Sigmoid colon (tissue), 7 donors: ENCODE results near the gene MPHOSPH10. TPM values are rescaled to one million over a fixed set of nuclear protein-coding genes. Genes with fewer than 3 reads are reported as not detected.

Experiments
- DNase-seq: peaks from one replicate; pipeline ENCODE4 v3.0.0-alpha.2; 2019
- H3K27ac ChIP-seq, 4 donors: fragments of 200-600 bp; sonication (generic); one replicate each; pipeline ENCODE4 v1.5.1; 2016 to 2019; ENCODE audit warnings: mild to moderate bottlenecking in 1 of 4
- H3K27me3 ChIP-seq, 3 donors: fragments of 200-600 bp; sonication (generic); one replicate each; pipeline ENCODE4 v1.5.1; 2019; ENCODE audit warnings: mild to moderate bottlenecking in 1 of 3
- H3K36me3 ChIP-seq, 4 donors: fragments of 200-600 bp; sonication (generic); one replicate each; pipeline ENCODE4 v1.5.1; 2016 to 2019
- H3K4me1 ChIP-seq, 4 donors: fragments of 200-600 bp; sonication (generic); one replicate each; pipeline ENCODE4 v1.5.1; 2017 to 2019
- H3K4me3 ChIP-seq, 4 donors: fragments of 200-600 bp; sonication (generic); one replicate each; pipeline ENCODE4 v1.5.1; 2017 to 2019; ENCODE audit warnings: mild to moderate bottlenecking in 2 of 4, moderate library complexity in 1 of 4
- H3K9me3 ChIP-seq, 4 donors: fragments of 200-600 bp in 3 of 4; sonication (generic) in 3 of 4; one replicate each; pipeline versions ENCODE4 v1.5.1 to v1.6.1; 2013 to 2019
- EP300 ChIP-seq, 4 donors: sonication (generic); formaldehyde crosslinking; IDR thresholded peaks; one replicate each; pipeline ENCODE4 v1.6.1; 2017; ENCODE audit warnings: antibody characterized with exemption in 4 of 4
- POLR2A ChIP-seq, 2 donors: fragments of 450-650 bp; IDR thresholded peaks; one replicate each; pipeline ENCODE4 v1.6.1; 2016; ENCODE audit warnings: antibody characterized with exemption in 2 of 2, mild to moderate bottlenecking in 2 of 2, moderate library complexity in 2 of 2
- POLR2AphosphoS5 ChIP-seq, 4 donors: sonication (generic); formaldehyde crosslinking; IDR thresholded peaks; one replicate each; pipeline ENCODE4 v1.6.1; 2017; ENCODE audit warnings: antibody characterized with exemption in 4 of 4
- WGBS, 2 donors: extraction: QIAGEN DNeasy Blood & Tissue Kit; methylation state at CpG; one replicate each; pipeline ENCODE4 v1.1.7; 2013; 5-methylcytosine and 5-hydroxymethylcytosine counted together
- intact Hi-C: fragments of 100-400 bp; cut with DNase I; formaldehyde crosslinking; loops from one replicate; pipeline ENCODE4 v1.15.1; 2023
- polyA plus RNA-seq, 3 donors: library from polyadenylated mRNA; stranded (reverse); fragments of 200-250 nt; gene quantifications; one replicate each; pipeline ENCODE4 v1.2.3, GENCODE V29; 2013
- total RNA-seq, 4 donors: library from RNA; depleted of rRNA; stranded (reverse); fragments of >200 nt; gene quantifications; one replicate each; pipeline ENCODE4 v1.1.0, GENCODE V29; 2016
- TF ChIP-seq, protein P1 (sequence below), 4 experiments: fragments of 450-650 bp in 3 of 4; fragments of 200-600 bp in 1 of 4; IDR thresholded peaks; one replicate each; pipeline ENCODE4 v1.5.1; 2016 to 2019; ENCODE audit warnings: antibody characterized with exemption in 4 of 4, mild to moderate bottlenecking in 3 of 4, moderate library complexity in 2 of 4
- donor health status: healthy with polysubstance abuse.
- donor health status: Bipolar disorder and iron deficiency.
- donor health status: healthy.

Gene MPHOSPH10
- total and polyA plus RNA-seq, 7 donors, result 11.1 to 27.1 (median 21.0) TPM

DNA sequence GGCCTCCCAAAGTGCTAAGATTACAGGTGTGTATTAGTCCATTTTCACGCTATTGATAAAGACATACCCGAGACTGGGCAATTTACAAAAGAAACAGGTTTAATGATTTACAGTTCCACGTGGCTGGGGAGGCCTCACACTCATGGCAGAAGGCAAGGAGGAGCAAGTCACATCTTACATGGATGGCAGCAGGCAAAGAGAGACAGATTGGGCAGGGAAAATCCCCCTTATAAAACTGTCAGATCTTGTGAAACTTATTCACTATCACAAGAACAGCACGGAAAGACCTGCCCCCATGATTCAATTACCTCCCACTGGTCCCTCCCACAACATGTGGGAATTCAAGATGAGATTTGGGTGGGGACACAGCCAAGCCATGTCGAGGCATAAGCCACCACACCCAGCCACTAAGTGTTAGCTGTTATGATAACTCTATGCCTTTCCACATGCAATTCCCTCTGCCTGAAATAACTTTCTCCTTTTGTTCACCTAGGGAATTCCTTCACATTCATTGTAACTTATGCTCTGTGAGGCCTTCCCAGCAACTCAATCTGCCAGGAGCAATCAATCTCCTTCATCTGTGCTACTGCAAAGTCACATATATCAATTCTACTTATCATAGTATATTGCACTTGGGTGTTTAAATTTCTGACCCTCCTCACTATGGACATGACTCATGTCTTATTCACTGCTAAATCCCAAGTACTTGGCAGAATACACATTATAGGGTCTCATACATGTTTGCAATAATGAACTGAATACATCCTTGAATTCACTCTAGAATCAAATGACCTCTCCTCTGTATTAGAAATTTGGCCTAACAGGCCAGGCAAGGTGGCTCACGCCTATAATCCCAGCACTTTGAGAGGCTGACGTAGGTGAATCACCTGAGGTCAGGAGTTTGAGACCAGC lies 7.8 kb upstream of the MPHOSPH10 start:
- no peak overlapping the region for H3K27ac ChIP-seq
- 78 to 92% methylated on average over 7 of the region's 7 CpGs for WGBS, 2 donors
- no peaks in the 10 kb centered on the region for H3K27me3 ChIP-seq
- no peak for DNase-seq
- TF ChIP-seq POLR2AphosphoS5 (IDR thresholded peaks at IDR 0.05) (no peak), EP300 (IDR thresholded peaks at IDR 0.05) (no peak)
- TF ChIP-seq, protein P1, sequence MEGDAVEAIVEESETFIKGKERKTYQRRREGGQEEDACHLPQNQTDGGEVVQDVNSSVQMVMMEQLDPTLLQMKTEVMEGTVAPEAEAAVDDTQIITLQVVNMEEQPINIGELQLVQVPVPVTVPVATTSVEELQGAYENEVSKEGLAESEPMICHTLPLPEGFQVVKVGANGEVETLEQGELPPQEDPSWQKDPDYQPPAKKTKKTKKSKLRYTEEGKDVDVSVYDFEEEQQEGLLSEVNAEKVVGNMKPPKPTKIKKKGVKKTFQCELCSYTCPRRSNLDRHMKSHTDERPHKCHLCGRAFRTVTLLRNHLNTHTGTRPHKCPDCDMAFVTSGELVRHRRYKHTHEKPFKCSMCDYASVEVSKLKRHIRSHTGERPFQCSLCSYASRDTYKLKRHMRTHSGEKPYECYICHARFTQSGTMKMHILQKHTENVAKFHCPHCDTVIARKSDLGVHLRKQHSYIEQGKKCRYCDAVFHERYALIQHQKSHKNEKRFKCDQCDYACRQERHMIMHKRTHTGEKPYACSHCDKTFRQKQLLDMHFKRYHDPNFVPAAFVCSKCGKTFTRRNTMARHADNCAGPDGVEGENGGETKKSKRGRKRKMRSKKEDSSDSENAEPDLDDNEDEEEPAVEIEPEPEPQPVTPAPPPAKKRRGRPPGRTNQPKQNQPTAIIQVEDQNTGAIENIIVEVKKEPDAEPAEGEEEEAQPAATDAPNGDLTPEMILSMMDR (IDR thresholded peaks at IDR 0.05), result no peak
- H3K4me3 ChIP-seq, result no peak overlapping the region
- no peaks in the 10 kb centered on the region for H3K9me3 ChIP-seq
- H3K4me1 ChIP-seq, result peaks cover 0 to 6% (median 0%) of the 10 kb centered on the region in 4 donors
- peaks cover 0 to 47% (median 12%) of the 10 kb centered on the region in 4 donors for H3K36me3 ChIP-seq
- intact Hi-C loops, result no loop called here

DNA sequence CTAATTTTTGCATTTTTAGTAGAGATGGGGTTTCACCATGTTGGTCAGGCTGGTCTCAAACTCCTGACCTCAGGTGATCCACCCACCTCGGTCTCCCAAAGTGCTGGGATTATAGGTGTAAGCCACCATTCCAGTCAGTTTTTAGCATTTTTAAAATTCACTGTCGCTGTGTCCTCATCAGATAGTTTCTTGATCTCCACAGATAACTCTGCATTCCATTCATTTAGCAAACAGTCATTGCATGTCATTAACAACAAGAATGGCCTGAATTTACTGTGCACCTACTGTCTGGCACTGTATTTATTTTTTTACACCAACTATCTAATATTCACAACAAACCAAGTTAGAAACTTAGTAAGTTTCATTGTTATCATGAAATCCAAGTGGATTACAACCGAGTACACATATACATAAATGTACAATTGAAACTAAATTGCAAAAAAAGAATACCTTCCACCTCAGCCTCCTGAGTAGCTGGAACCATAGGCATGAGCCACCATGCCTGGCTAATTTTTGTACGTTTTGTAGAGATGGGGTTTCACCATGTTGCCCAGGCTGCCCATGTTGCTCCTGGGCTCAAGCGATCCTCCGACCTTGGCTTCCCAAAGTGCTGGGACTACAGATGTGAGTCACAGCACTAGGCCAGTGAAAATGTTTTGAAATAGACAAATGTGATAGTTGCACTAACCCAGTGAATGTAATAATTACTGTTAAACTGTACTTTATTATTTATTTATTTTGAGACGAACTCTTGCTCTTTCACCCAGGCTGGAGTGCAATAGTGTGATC lies 4.7 kb upstream of the MPHOSPH10 start:
- no peak for DNase-seq
- peaks cover 0 to 24% (median 0%) of the 10 kb centered on the region in 4 donors for H3K36me3 ChIP-seq
- H3K27me3 ChIP-seq, result no peaks in the 10 kb centered on the region
- H3K4me1 ChIP-seq, result peaks cover 0 to 18% (median 14%) of the 10 kb centered on the region in 4 donors
- WGBS, 2 donors, result 94% methylated on average over 7 of the region's 7 CpGs
- no peak for TF ChIP-seq POLR2A (IDR thresholded peaks at IDR 0.05)
- no peak for TF ChIP-seq EP300 (IDR thresholded peaks at IDR 0.05)
- TF ChIP-seq, protein P1 (IDR thresholded peaks at IDR 0.05), result no peak
- TF ChIP-seq POLR2AphosphoS5 (IDR thresholded peaks at IDR 0.05), result no peak
- no peak overlapping the region for H3K27ac ChIP-seq
- H3K4me3 ChIP-seq, result no peak overlapping the region
- intact Hi-C loops, result no loop called here
- no peaks in the 10 kb centered on the region for H3K9me3 ChIP-seq

DNA sequence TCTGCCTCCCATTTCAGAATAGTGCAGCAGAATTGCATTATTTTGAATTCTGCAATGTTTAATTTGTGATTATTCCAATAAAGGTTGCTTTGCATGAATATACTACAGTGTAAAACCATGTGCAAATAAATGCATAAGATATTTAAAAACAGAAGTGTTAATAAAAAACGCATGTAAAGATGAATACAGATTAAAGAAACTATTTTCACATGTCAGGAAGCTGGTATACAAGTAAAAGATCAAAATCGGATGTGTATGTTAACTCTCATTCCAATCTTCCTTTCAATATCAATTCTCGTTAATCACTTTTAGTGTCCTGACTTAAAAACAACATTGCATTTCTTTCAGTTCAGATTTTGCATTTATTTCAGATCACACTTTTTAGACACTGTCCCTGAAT lies 3.5 kb upstream of the MPHOSPH10 start:
- 77 to 79% methylated on average over 3 of the region's 3 CpGs for WGBS, 2 donors
- TF ChIP-seq POLR2AphosphoS5 (IDR thresholded peaks at IDR 0.05) (no peak), POLR2A (IDR thresholded peaks at IDR 0.05) (no peak), EP300 (IDR thresholded peaks at IDR 0.05) (no peak)
- TF ChIP-seq, protein P1 (IDR thresholded peaks at IDR 0.05), result no peak
- no peaks in the 10 kb centered on the region for H3K27me3 ChIP-seq
- intact Hi-C loops, result no loop called here
- DNase-seq, result no peak
- H3K36me3 ChIP-seq, result peaks cover 0 to 24% (median 0%) of the 10 kb centered on the region in 4 donors
- H3K4me3 ChIP-seq, result no peak overlapping the region
- no peak overlapping the region for H3K27ac ChIP-seq
- no peaks in the 10 kb centered on the region for H3K9me3 ChIP-seq
- peaks cover 0 to 30% (median 25%) of the 10 kb centered on the region in 4 donors for H3K4me1 ChIP-seq

- Histone ChIP-seq H3K4me1 (peaks cover 0 to 37% (median 29%) of the 10 kb centered on the region in 4 donors), H3K27ac (peak overlapping the region; percentile 88 to 95 (median 92)), H3K9me3 (no peaks in the 10 kb centered on the region), H3K36me3 (peaks cover 0 to 14% (median 2%) of the 10 kb centered on the region in 4 donors), H3K27me3 (no peaks in the 10 kb centered on the region), H3K4me3 (peak overlapping the region; percentile 68 to 87 (median 80))
- no peak for DNase-seq
- TF ChIP-seq POLR2A (IDR thresholded peaks at IDR 0.05), result no peak
- TF ChIP-seq, protein P1 (IDR thresholded peaks at IDR 0.05), result no peak
- TF ChIP-seq EP300 (IDR thresholded peaks at IDR 0.05), result no peak
- TF ChIP-seq POLR2AphosphoS5 (IDR thresholded peaks at IDR 0.05), result no peak
- intact Hi-C loops, result no loop called here
- WGBS, 2 donors, result 1 to 3% methylated on average over 18 of the region's 18 CpGs
These were observed 1.1 kb upstream of the MPHOSPH10 start for GRCh38 chr2:71129114-71129901.
